Cardiac muscle cell (in vitro differentiated cells and primary cell): Measurements from ENCODE around the gene PRKAG2. TPM values are rescaled to one million over a fixed set of nuclear protein-coding genes. Genes with fewer than 3 reads are reported as not detected.
"Not testable (repeated sequence)": the region's sequence is repeated elsewhere in the genome, so short reads cannot be mapped to it uniquely, and the experiment has no call there.

ENCODE experiments used
- DNase-seq, 2 donors: peaks; one replicate each; pipeline versions ENCODE4 v3.0.0 to v3.0.0-alpha.2; 2010 to 2017; ENCODE audit warnings: low read depth in 1 of 2, low spot score in 1 of 2
- H3K27ac ChIP-seq: fragments of 200-600 bp; sonication (generic); 2 replicates; pipeline ENCODE4 v1.5.1; 2016
- H3K27me3 ChIP-seq: fragments of 200-600 bp; sonication (generic); 2 replicates; pipeline ENCODE4 v1.6.0; 2016; ENCODE audit warnings: control low read depth
- H3K36me3 ChIP-seq: fragments of 200-600 bp; sonication (generic); 2 replicates; pipeline ENCODE4 v1.5.1; 2016; ENCODE audit warnings: control low read depth
- H3K4me1 ChIP-seq: fragments of 200-600 bp; sonication (generic); 2 replicates; pipeline ENCODE4 v1.8.1; 2017; ENCODE audit warnings: low read depth, mild to moderate bottlenecking, mixed run types
- H3K4me3 ChIP-seq: fragments of 200-600 bp; sonication (generic); 2 replicates; pipeline ENCODE4 v1.5.1; 2016; ENCODE audit warnings: mild to moderate bottlenecking
- H3K9me3 ChIP-seq: fragments of 200-600 bp; sonication (generic); 2 replicates; pipeline ENCODE4 v1.5.1; 2017; ENCODE audit warnings: low read depth, mild to moderate bottlenecking, control low read depth
- CTCF ChIP-seq: IDR thresholded peaks from 2 replicates; pipeline ENCODE4 v1.5.1; 2012; ENCODE audit warnings: low read depth, mild to moderate bottlenecking, low read length
- polyA plus RNA-seq: library from polyadenylated mRNA; unstranded; fragments of >200 nt; fragmentation: Nextera tagmentation; extraction: Ambion mirVana; gene quantifications from 2 replicates; pipeline ENCODE4 v1.2.1, GENCODE V29; 2016
- total RNA-seq: library from RNA; depleted of rRNA; stranded (reverse); fragments of >200 nt; gene quantifications from 2 replicates; pipeline ENCODE4 v1.2.3, GENCODE V29; 2016

Gene PRKAG2
- total and polyA plus RNA-seq, 2 experiments from 2014 or later, result 43.4 to 85.3 TPM

GRCh38 chr7:151880688-151881087, 3.8 kb upstream of the PRKAG2 start:
- Histone ChIP-seq H3K9me3 (no peaks in the 10 kb centered on the region), H3K4me1 (peaks cover 5% of the 10 kb centered on the region), H3K27ac (no peak overlapping the region), H3K27me3 (peaks cover 67% of the 10 kb centered on the region), H3K36me3 (no peaks in the 10 kb centered on the region), H3K4me3 (no peak overlapping the region)
- DNase-seq, result no peak
- no peak for TF ChIP-seq CTCF

GRCh38 chr7:151877911-151878835, 1.3 kb upstream of the PRKAG2 start:
- H3K36me3 ChIP-seq, result no peaks in the 10 kb centered on the region
- peaks cover 45% of the 10 kb centered on the region for H3K27me3 ChIP-seq
- no peak overlapping the region for H3K27ac ChIP-seq
- H3K9me3 ChIP-seq, result no peaks in the 10 kb centered on the region
- TF ChIP-seq CTCF, result no peak
- H3K4me1 ChIP-seq, result peaks cover 5% of the 10 kb centered on the region
- H3K4me3 ChIP-seq, result peak overlapping the region; percentile 49
- no peak for DNase-seq

GRCh38 chr7:151875942-151876898, 695 bp downstream of the PRKAG2 start:
- peak overlapping the region; percentile 36 for H3K27ac ChIP-seq
- TF ChIP-seq CTCF, result no peak
- H3K27me3 ChIP-seq, result peaks cover 33% of the 10 kb centered on the region
- peak; percentile 66 to 80 for DNase-seq
- H3K36me3 ChIP-seq, result no peaks in the 10 kb centered on the region
- H3K4me3 ChIP-seq, result peak overlapping the region; percentile 49
- no peaks in the 10 kb centered on the region for H3K9me3 ChIP-seq
- H3K4me1 ChIP-seq, result peaks cover 5% of the 10 kb centered on the region

GRCh38 chr7:151874479-151874878, 2.4 kb downstream of the PRKAG2 start:
- not testable (repeated sequence) for DNase-seq, H3K36me3 ChIP-seq, H3K9me3 ChIP-seq, H3K27ac ChIP-seq, H3K4me1 ChIP-seq, H3K4me3 ChIP-seq
- H3K27me3 ChIP-seq, result peaks cover 21% of the 10 kb centered on the region

- peaks cover 11% of the 10 kb centered on the region for H3K27me3 ChIP-seq
- H3K4me3 ChIP-seq, result no peak overlapping the region
- DNase-seq, result no peak
- H3K4me1 ChIP-seq, result peaks cover 5% of the 10 kb centered on the region
- no peak overlapping the region for H3K27ac ChIP-seq
- H3K9me3 ChIP-seq, result no peaks in the 10 kb centered on the region
- TF ChIP-seq CTCF, result no peak
- H3K36me3 ChIP-seq, result no peaks in the 10 kb centered on the region
Measured at GRCh38 chr7:151873402-151873965, 3.4 kb downstream of the PRKAG2 start.
